ENCODE results near the gene PCNX4.
A peak's percentile ranks its signal among the peaks of the same experiment; 100 is the strongest.

PCNX4 gene

GRCh38 chr14:60175255-60175902, 83.7 kb downstream of the PCNX4 start:
- no peak for DNase-seq

- no peak for DNase-seq
Measured at GRCh38 chr14:60178164-60178563, 86.4 kb downstream of the PCNX4 start.

- no peak for DNase-seq
Measured at GRCh38 chr14:60178820-60179219, 87.1 kb downstream of the PCNX4 start.

GRCh38 chr14:60179431-60179869, 87.7 kb downstream of the PCNX4 start:
- no peak for DNase-seq

DNA sequence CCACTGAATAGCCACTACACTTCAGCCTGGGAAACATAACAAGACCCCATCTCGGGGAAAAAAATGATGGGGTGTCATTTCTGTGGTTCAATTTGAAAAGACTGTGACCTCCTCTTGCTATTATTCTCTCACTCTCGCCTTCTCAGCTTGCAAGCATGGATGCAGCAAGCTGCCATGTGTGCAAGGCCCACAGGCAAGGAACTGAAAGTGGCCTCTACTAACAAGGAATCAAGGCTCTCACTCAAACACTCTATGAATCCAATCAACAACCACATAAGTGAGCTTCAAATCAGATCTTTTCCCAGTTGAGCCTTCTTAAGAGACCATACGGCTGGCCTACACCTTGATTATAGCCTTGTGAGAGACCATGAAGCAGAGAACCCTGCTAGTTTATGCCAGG, 91.4 kb downstream of the PCNX4 start:
- no peak for DNase-seq

DNA sequence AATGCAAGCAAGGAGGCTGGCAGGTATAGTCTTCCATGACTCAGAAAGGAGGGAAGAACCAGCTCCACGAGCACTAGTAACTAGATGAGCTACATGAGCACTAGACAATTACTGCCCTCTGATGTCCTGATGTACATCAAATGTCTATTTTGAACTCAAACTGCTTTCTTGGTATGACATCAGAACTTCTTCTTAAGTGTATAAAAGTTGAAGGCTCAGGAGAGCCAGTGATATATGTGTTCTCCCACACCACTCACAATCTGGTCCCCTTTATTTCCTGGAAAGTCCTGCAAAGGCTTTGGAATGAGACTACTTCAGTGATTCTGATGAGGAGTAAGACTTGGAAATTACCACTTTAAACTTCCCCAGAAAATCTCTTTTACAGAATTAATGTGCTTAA, 92.0 kb downstream of the PCNX4 start:
- DNase-seq: peak in 1 of 2 experiments; percentile 4

GRCh38 chr14:60184146-60184904, 92.6 kb downstream of the PCNX4 start:
- peak; percentile 75 to 77 for DNase-seq

GRCh38 chr14:60184905-60185555, 93.3 kb downstream of the PCNX4 start:
- DNase-seq: no peak

DNA sequence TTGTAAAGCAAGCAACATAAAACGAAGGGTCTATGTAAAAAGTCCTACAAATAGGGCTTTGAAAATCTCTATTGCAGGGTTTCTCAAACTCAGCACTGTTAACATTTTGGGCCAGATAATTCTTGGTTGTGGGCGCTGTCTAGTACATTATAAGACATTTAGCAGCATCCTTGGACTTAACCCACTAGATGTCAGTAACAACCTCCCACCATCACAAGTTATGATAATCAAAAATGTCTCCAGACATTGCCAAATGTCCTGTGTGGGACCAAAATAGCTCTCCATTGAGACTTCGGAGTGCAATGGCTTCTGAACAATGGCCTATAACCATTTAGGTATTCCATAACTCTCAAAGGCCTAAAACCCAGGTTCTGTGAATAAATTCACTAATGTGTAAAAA, 96.4 kb downstream of the PCNX4 start:
- DNase-seq: peak; percentile 25 to 54

DNA sequence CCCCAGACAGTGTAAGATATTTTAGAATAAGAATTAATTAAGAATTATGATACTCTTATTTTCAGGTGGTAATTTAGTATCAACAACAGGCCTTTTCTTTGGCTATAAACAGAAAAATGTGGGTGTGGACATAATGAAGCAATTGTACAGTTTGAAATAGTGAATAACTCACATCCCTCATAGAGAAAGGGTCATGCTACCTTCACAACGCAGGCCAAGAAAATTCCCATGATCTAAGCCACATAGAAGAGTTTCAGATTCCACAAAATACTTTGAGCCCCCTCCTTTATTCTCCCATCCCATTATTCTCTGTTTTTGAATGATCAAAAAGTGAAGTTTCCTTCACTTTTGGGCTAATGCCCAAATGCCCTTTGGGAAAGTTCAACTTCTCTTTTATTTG, 97.0 kb downstream of the PCNX4 start:
- no peak for DNase-seq

DNA sequence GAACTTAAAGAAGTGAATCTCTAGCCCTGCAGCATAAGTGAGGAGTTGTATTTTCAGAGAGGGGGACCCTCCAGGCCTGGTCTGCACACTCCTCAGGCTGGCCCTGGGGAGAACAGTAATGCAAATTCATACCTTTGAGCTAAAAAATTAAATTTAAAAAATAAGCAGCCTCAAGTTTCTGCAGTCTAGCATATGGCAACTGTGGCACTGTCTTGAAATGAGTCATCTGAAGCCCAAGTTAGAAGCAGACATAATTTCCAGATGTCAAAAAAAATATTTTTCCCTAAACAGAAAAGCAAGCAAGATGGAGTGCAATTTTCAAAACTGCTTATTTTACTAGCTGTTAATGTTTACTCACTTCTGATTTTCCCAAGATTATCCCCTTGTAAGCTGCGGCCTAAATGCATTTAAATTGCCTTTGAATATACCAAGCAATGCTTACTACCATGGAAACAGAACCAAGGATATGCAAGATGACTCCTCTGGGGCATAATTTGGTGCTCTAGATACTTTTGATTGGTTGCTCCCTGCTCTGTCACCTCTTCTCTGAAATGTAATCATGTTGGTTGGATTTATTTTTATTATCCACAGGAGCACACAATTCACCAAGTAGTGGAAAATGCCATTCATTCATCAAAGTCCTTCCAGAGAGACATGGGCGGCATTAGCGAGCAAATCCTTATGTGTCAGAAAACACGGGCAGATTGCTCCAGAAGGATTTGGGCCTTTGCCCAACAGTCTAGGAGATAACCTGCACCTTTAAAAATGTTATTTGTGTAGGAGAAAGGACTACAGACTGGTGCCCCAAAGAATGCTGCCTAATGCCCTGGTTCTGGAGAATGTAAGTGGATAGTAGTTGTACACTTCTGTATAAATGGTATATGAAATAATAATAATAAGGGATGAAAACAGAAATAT, 98.5 kb downstream of the PCNX4 start:
- DNase-seq: no peak

DNA sequence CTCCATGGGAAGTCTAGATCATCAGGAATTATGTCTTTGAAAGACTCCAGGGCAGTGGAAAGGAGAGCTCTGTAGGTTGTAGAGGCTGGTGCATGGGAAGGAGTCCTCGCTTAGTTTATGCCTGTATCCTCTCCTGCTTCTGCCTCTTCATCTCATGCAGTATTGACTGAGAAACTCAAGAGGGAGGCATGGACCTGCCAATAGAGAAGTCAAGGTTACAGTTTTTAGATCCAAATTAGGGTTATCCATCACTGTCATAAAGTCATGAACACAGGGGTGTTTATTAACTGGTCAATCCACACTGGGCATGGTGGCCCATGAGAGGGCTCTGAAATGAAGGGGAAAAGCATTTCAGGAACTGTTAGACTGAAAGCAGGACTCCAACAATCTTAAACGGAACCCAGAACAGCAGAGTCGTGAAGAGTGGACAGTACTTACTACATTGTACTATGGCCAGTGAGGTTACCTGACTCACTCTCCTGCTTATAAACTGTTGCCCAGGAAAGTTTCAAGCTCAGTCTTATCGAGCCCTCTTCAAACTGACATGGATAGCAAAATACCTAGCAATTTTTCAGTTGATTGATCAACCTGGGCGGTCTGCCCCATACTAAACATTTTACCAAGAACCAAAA, 103.6 kb downstream of the PCNX4 start:
- no peak for DNase-seq

GRCh38 chr14:60196291-60196690, 104.6 kb downstream of the PCNX4 start:
- peak in 1 of 2 experiments; percentile 2 for DNase-seq

DNA sequence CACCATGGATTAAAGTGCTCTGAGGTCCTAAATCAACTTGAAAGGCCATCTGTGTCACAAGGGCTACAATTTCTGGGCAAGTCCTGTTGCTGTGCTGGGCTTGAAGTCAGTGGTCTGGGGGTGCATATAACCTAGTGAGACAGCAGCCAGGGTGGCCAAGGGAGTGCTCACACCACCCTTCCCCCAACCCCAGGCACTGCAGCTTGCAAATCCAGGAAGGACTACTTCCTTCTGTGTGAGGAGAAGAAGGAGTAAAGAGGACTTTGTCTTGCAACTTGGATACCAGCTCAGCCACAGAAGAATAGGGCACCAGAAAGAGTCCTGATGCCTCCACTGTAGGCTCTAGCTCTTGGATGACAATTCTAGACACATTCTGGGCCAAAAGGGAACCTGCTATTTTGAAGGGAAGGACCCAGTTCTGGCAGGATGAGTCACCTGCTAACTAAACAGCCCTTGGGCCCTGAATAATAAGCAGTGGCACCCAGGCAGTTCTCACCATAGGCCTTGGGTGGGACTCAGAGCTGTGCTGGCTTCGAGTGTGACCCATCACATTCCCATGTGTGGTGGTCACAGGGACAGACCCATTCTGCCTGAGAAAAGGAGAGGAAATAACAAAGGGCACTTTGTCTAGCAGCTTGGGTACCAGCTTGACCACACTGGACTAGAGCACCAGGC, 106.0 kb downstream of the PCNX4 start:
- DNase-seq: peak in 1 of 2 experiments; percentile 2

DNA sequence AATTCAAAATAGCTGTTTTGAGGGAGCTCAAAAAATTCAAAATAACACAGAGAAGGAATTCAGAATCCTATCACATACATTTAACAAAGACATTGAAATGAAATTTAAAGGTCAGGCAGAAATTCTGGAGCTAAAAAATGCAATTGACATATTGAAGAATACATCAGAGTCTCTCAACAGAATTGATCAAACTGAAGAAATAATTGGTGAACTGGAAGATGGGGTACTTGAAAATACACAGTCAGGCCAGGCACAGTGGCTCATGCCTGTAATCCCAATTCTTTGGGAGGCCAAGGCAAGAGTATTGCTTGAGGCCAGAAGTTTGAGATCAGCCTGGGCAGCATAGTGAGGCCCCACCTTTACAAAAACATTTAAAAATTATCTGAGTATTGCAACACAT, 107.6 kb downstream of the PCNX4 start:
- no peak for DNase-seq

DNA sequence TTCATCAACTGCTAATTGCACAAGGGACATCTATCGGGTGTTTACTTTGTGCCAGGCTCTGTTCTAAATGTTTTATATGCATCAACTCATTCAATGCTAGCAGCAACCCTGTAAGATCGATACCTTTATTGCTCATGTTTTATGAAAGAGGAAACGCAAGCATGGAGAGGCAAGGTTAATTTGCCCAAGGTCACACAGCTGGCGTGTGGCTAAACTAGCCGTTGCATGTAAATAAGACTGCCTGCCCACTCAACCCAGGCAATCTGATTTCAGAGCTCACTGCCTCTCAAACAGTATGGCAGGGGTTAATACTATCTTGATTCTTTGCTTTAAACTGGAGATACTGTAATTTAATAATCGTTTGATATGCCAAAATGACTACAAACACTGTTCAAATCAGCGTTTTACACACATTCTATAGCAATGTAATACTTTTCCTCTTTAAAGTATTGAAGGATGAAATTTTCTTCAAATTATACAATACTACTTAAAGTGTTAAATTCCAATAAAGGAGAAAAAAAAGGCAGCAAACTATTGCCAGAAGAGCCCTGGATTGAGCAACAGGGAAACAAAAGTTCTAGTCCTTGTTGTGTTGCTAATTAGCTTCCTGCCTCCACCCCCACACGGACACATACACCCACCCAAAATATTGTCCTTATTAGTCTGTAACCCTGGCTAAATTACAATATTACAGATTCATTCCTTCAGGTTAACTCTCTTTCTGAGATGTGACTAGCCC, 112.5 kb downstream of the PCNX4 start:
- no peak for DNase-seq

- no peak for DNase-seq
Measured at GRCh38 chr14:60204843-60205774, 113.4 kb downstream of the PCNX4 start.

- DNase-seq: no peak
Measured at GRCh38 chr14:60206249-60206670, 114.5 kb downstream of the PCNX4 start.

DNA sequence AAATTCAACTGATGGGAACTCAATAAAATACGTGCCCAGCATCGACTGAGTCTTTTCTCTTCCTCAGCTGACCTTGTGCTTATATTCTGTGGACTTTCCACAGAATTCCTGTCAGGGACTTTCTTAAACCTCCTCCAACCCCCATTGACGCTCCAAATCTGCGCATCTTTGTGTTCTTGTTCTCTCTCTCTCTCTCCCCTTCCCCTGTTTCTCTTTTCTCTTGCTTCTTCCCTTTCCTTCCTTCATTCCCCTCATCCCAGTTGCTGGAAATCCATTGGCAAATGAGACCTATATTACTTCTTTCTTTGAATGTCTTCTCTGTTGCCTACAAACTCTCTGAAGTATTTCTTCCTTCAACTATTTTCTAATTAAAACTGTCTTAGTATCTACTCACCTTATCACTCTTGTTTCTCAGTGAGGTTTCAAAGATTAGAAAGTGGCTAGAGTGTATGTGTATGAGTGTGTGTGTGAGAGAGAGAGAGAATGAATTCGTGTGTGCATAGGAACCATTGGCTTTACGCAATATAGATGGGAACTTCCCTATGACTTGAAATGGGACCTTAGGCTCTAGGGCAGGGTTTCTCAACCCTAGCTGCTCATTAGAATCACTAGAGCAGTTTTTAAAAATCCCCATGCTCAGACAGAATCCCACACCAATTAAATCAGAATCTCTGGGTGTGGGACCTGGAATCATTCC, 115.3 kb downstream of the PCNX4 start:
- peak in 1 of 2 experiments; percentile 7 for DNase-seq
